Right lobe of liver (tissue), 4 donors: ENCODE measurements around the gene RNF11.

Source experiments
- CTCF ChIP-seq, 4 donors: fragments of 200-600 bp in 3 of 4; fragments of 450-650 bp in 1 of 4; IDR thresholded peaks; one replicate each; pipeline versions ENCODE4 v1.5.1 to v1.8.0; 2016 to 2022; ENCODE audit warnings: antibody characterized with exemption in 4 of 4, mild to moderate bottlenecking in 2 of 4
- POLR2A ChIP-seq: fragments of 450-650 bp; IDR thresholded peaks from one replicate; pipeline ENCODE4 v1.6.1; 2017; ENCODE audit warnings: antibody characterized with exemption, mild to moderate bottlenecking
- donor health status: DM: no; HTN: no; CAD: no.
- donor health status: DM: no; HTN: no; CAD: no.
- donor health status: DM: no; HTN: yes; CAD: no.

GRCh38 chr1:51237351-51238033 lies 1.4 kb downstream of the RNF11 start:
- no peak for TF ChIP-seq CTCF (IDR thresholded peaks at IDR 0.05)
- no peak for TF ChIP-seq POLR2A
